Activated CD4-positive, alpha-beta memory T cell treated with anti-CD3 and anti-CD28 coated beads for 36 hours (primary cell): ENCODE results near the gene FOXB1. TPM values are rescaled to one million over a fixed set of nuclear protein-coding genes. Genes with fewer than 3 reads are reported as not detected.

Experiments
- CTCF ChIA-PET: fragments of 350-600 bp; sonication (Branson Sonifier 250); formaldehyde crosslinking; loops from one replicate; lab custom pipeline; 2021; ENCODE audit warnings: antibody characterized with exemption, inconsistent platforms; lab: Charles Lee
- POLR2A ChIA-PET: fragments of 350-600 bp; sonication (Branson Sonifier 250); formaldehyde crosslinking; loops from one replicate; lab custom pipeline; 2021; ENCODE audit warnings: antibody characterized with exemption; lab: Charles Lee
- DNase-seq: peaks from one replicate; pipeline ENCODE4 v3.0.0-alpha.2; 2020
- H3K27ac Mint-ChIP-seq: one replicate; pipeline ENCODE4 v1.8.0; 2021; ENCODE audit warnings: mixed read lengths
- H3K27me3 Mint-ChIP-seq: one replicate; pipeline ENCODE4 v1.8.0; 2021; ENCODE audit warnings: mixed read lengths
- H3K36me3 Mint-ChIP-seq: one replicate; pipeline ENCODE4 v1.8.0; 2021; ENCODE audit warnings: mixed read lengths
- H3K4me1 Mint-ChIP-seq: one replicate; pipeline ENCODE4 v1.8.0; 2021; ENCODE audit warnings: low read depth, mixed read lengths
- H3K4me3 Mint-ChIP-seq: one replicate; pipeline ENCODE4 v1.8.0; 2021; ENCODE audit warnings: mild to moderate bottlenecking, mixed read lengths
- H3K9me3 Mint-ChIP-seq: one replicate; pipeline ENCODE4 v1.8.0; 2021; ENCODE audit warnings: mixed read lengths
- intact Hi-C: fragments of 100-400 bp; cut with micrococcal nuclease; formaldehyde crosslinking; loops from one replicate; pipeline ENCODE4 v1.15.1; 2023
- total RNA-seq, 2 experiments: library from RNA; stranded (reverse); gene quantifications; one replicate each; pipeline ENCODE4 v1.2.3, GENCODE V29; 2021

Gene FOXB1
- total RNA-seq, 2 experiments from 2014 or later = 1.5 to 2.0 TPM

DNA sequence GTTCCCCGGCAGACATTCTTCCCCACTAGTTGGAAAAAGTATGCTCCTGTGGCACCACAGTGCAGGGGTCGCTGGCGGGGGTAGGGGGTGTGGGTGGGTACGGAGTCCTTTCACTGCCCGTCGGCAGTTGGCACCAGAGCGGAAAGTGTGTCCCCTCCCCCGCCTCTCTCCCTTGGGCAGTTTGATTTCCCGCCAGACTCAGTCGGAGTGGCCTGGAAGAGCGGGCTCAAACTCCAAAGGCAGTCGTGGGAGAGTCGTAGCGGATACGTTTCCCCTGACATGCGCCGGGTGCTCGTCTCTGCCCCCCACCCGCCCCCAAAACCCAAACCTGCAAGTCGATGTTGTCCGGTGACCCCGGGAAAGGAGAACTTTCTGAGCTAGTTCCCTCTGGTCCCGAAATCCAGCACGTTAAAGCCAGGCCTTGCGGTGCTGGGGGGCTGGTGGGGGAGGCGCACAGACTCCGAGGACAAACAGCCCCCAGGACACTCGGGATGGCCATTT lies 4.4 kb upstream of the FOXB1 start:
- Mint-ChIP-seq H3K27ac (no peak overlapping the region), H3K27me3 (peaks cover 95% of the 10 kb centered on the region), H3K4me1 (peaks cover 65% of the 10 kb centered on the region), H3K4me3 (no peak overlapping the region), H3K36me3 (peaks cover 5% of the 10 kb centered on the region), H3K9me3 (peaks cover 3% of the 10 kb centered on the region)
- POLR2A ChIA-PET = no interaction called here
- DNase-seq = no peak
- CTCF ChIA-PET = interaction anchor here (1.3 to 3.3 kb wide), 3 partner anchors 148 to 327 kb away, joined by 3 to 13 read pairs (median 4); no protein-coding TSS in a partner anchor
- intact Hi-C loops = loop anchor here (10.0 kb wide), 1 partner anchor 245 kb away; no protein-coding TSS in a partner anchor

DNA sequence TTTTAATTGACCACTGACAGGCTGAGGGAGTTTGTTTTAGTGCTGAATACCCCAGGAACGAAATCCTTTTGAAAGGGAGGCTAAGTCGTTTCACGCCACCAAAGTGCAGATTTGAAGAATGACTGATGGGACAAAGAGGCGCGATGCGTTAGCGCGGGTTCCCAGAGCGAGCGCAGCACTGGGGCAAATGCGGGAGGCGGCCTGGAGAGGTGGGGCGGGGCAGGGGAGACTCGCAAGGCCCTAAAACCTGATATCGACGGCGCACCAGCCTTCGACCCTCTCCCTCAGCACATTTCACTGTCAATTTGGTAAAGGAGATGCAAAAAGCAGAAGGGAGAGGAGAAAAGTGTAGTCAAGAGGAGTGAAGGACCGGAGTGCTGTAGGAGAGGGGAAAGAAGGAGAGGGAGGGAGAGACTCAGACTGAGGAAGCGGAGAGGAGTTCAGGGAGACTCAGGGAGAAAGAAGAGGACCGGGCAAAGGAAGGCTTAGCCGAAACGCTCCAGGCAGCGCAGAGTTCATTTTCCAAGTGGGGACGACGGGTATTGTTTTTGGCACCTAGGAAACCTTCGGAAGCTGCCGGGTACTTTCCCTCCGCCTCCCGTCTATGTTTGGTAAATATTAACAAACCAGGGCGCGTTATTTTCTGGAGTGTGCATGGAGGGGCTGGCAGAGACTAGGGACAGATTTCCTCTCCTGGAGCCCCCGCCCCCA lies 3.8 kb upstream of the FOXB1 start:
- Mint-ChIP-seq H3K36me3 (peaks cover 7% of the 10 kb centered on the region), H3K27ac (no peak overlapping the region), H3K4me1 (peaks cover 65% of the 10 kb centered on the region), H3K27me3 (peaks cover 95% of the 10 kb centered on the region), H3K4me3 (peak overlapping the region; percentile 28), H3K9me3 (peaks cover 3% of the 10 kb centered on the region)
- CTCF ChIA-PET = interaction anchor here (1.1 kb wide), 1 partner anchor 9 kb away, joined by 3 read pairs; no protein-coding TSS in a partner anchor
- no peak for DNase-seq
- intact Hi-C loops = no loop called here
- POLR2A ChIA-PET = no interaction called here

GRCh38 chr15:60000824-60001609 lies 3.1 kb upstream of the FOXB1 start:
- peaks cover 65% of the 10 kb centered on the region for H3K4me1 Mint-ChIP-seq
- H3K27ac Mint-ChIP-seq = no peak overlapping the region
- H3K4me3 Mint-ChIP-seq = no peak overlapping the region
- H3K9me3 Mint-ChIP-seq = peaks cover 3% of the 10 kb centered on the region
- POLR2A ChIA-PET = no interaction called here
- peaks cover 11% of the 10 kb centered on the region for H3K36me3 Mint-ChIP-seq
- CTCF ChIA-PET = interaction anchor here (1.1 kb wide), 1 partner anchor 8 kb away, joined by 3 read pairs; no protein-coding TSS in a partner anchor
- no peak for DNase-seq
- intact Hi-C loops = no loop called here
- H3K27me3 Mint-ChIP-seq = peaks cover 95% of the 10 kb centered on the region

DNA sequence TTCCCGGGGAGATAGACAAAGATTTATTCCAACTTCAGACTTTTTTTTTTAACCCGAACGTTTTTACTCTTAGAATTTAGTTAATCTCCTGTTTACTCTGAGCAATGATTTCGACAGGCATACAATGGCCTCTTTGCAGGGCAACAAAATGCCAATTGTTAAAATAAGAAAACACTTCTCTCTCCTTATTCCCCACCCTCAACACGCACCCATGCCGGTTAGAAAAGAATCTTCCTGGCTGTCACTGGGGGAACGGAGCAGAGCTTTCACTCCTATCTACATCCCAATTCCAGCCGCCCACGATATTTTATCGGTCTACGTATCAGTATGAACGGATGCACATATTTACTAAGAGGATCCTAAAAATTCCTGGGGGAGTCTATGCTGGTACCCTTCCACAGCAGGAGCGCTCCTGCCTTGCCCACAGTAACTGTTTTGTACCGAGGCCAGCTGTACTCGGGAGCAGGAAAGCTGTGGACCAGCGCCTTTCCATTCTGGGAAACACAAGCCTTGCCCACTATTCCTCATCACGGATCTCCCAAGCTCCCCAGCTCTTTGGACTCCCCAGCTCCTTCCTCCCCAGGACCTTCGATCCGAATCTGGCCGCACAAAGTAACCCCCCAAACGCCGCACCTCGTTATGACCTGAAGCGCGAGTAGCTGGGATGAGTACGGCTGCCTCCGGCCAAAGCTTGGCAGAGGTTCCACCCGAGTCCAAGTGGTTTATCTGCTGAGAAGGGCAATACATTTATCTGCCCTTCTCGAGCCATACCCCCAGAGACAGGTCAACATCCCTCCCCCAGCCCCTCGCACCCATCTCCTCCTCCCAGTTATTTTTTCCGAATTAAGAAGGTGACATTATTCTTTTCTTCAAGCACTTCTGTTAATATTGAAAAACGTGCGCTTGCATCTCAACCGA lies 2.2 kb upstream of the FOXB1 start:
- H3K27ac Mint-ChIP-seq = no peak overlapping the region
- intact Hi-C loops = no loop called here
- H3K36me3 Mint-ChIP-seq = peaks cover 16% of the 10 kb centered on the region
- peaks cover 95% of the 10 kb centered on the region for H3K27me3 Mint-ChIP-seq
- ChIA-PET CTCF (interaction anchor here (0.7 kb wide), 1 partner anchor 222 kb away, joined by 3 read pairs; no protein-coding TSS in a partner anchor), POLR2A (interaction anchor here (1.0 kb wide), 1 partner anchor 130 kb away, joined by 3 read pairs; no protein-coding TSS in a partner anchor)
- H3K4me3 Mint-ChIP-seq = peak overlapping the region; percentile 6
- no peak for DNase-seq
- H3K4me1 Mint-ChIP-seq = peaks cover 65% of the 10 kb centered on the region
- H3K9me3 Mint-ChIP-seq = peaks cover 3% of the 10 kb centered on the region

GRCh38 chr15:60002528-60003218 lies 1.4 kb upstream of the FOXB1 start:
- H3K9me3 Mint-ChIP-seq = peaks cover 3% of the 10 kb centered on the region
- ChIA-PET POLR2A (interaction anchor here (1.0 kb wide), 1 partner anchor 129 kb away, joined by 3 read pairs; no protein-coding TSS in a partner anchor), CTCF (interaction anchor here (2.0 to 4.4 kb wide), 3 partner anchors 8 to 278 kb away, joined by 5 to 34 read pairs (median 25); no protein-coding TSS in a partner anchor)
- peak overlapping the region; percentile 57 for H3K27ac Mint-ChIP-seq
- H3K4me3 Mint-ChIP-seq = peak overlapping the region; percentile 6
- H3K4me1 Mint-ChIP-seq = peaks cover 62% of the 10 kb centered on the region
- no peak for DNase-seq
- intact Hi-C loops = no loop called here
- peaks cover 91% of the 10 kb centered on the region for H3K27me3 Mint-ChIP-seq
- peaks cover 16% of the 10 kb centered on the region for H3K36me3 Mint-ChIP-seq

- ChIA-PET POLR2A (interaction anchor here (1.3 to 1.6 kb wide), 2 partner anchors 10 to 117 kb away, joined by 4 to 6 read pairs; no protein-coding TSS in a partner anchor), CTCF (interaction anchor here (0.6 to 4.4 kb wide), 12 partner anchors 9 to 323 kb away, joined by 3 to 34 read pairs (median 5); no protein-coding TSS in a partner anchor)
- Mint-ChIP-seq H3K4me1 (peaks cover 60% of the 10 kb centered on the region), H3K27ac (no peak overlapping the region), H3K9me3 (peaks cover 3% of the 10 kb centered on the region), H3K4me3 (peak overlapping the region; percentile 84), H3K27me3 (peaks cover 91% of the 10 kb centered on the region), H3K36me3 (peaks cover 16% of the 10 kb centered on the region)
- intact Hi-C loops = no loop called here
- DNase-seq = peak; percentile 35
These were observed 685 bp upstream of the FOXB1 start for GRCh38 chr15:60003243-60004008.

DNA sequence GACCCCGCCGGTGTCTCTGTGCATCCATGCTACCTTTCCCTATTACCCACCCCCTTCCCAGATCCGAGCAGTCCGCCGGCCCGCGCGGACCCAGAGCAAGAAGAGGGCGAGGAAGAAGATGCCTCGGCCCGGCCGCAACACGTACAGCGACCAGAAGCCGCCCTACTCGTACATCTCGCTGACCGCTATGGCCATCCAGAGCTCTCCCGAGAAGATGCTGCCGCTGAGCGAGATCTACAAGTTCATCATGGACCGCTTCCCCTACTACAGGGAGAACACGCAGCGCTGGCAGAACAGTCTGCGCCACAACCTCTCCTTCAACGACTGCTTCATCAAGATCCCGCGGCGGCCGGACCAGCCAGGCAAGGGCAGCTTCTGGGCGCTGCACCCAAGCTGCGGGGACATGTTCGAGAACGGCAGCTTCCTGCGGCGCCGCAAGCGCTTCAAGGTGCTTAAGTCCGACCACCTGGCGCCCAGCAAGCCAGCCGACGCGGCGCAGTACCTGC lies 788 bp downstream of the FOXB1 start:
- ChIA-PET POLR2A (interaction anchor here (1.3 to 1.6 kb wide), 2 partner anchors 12 to 115 kb away, joined by 4 to 6 read pairs; no protein-coding TSS in a partner anchor), CTCF (interaction anchor here (0.7 to 4.4 kb wide), 11 partner anchors 8 to 322 kb away, joined by 3 to 34 read pairs (median 5); no protein-coding TSS in a partner anchor)
- Mint-ChIP-seq H3K4me3 (peak overlapping the region; percentile 84), H3K4me1 (peaks cover 54% of the 10 kb centered on the region), H3K27me3 (peaks cover 86% of the 10 kb centered on the region), H3K9me3 (peaks cover 3% of the 10 kb centered on the region), H3K27ac (peak overlapping the region; percentile 66), H3K36me3 (peaks cover 16% of the 10 kb centered on the region)
- intact Hi-C loops = loop anchor here (5.0 kb wide), 1 partner anchor 37 kb away; no protein-coding TSS in a partner anchor
- peak; percentile 40 for DNase-seq

DNA sequence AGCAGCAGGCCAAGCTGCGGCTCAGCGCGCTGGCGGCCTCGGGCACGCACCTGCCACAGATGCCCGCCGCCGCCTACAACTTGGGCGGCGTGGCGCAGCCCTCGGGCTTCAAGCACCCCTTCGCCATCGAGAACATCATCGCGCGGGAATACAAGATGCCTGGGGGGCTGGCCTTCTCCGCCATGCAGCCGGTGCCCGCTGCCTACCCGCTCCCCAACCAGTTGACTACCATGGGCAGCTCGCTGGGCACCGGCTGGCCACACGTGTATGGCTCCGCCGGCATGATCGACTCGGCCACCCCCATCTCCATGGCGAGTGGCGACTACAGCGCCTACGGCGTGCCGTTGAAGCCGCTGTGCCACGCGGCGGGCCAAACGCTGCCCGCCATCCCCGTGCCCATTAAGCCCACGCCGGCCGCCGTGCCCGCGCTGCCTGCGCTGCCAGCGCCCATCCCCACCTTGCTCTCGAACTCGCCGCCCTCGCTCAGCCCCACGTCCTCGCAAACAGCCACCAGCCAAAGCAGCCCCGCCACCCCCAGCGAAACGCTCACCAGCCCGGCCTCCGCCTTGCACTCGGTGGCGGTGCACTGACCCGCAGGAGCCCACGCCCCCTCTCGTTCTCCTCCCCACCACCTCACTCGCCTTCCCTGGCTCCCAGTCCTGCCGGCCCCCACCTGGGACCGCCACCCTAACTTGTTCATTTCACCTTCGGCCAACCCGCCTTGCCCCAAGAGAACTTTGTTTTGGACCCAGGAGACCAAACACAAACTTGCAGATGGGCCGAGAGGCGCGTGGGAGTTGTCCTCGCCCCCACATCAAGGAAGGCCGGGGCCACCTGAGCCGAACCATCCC lies 1.5 kb downstream of the FOXB1 start:
- DNase-seq = peak; percentile 33
- Mint-ChIP-seq H3K4me1 (peaks cover 48% of the 10 kb centered on the region), H3K27ac (peak overlapping the region; percentile 77), H3K36me3 (peaks cover 16% of the 10 kb centered on the region), H3K27me3 (peaks cover 85% of the 10 kb centered on the region), H3K4me3 (peak overlapping the region; percentile 84), H3K9me3 (peaks cover 3% of the 10 kb centered on the region)
- CTCF ChIA-PET = interaction anchor here (1.1 to 4.4 kb wide), 7 partner anchors 11 to 175 kb away, joined by 3 to 34 read pairs (median 5); no protein-coding TSS in a partner anchor
- POLR2A ChIA-PET = interaction anchor here (1.2 kb wide), 1 partner anchor 39 kb away, joined by 3 read pairs; no protein-coding TSS in a partner anchor
- intact Hi-C loops = loop anchor here (1.0 to 5.0 kb wide), 3 partner anchors 37 to 122 kb away; no protein-coding TSS in a partner anchor
